Measurements from ENCODE around the gene CERS1. TPM values are rescaled to one million over a fixed set of nuclear protein-coding genes. Genes with fewer than 3 reads are reported as not detected.
"Not testable (repeated sequence)": the region's sequence is repeated elsewhere in the genome, so short reads cannot be mapped to it uniquely, and the experiment has no call there.

Gene CERS1
- total RNA-seq, 2 donors from 2014 or later: 0.21 TPM; not detected in 1

GRCh38 chr19:18904334-18905057, 8.5 kb upstream of the CERS1 start:
- DNase-seq (ENCODE audit: low spot score in 2 of 2) (no peak), ATAC-seq (no peak)
- H3K9me3 Mint-ChIP-seq: no peaks in the 10 kb centered on the region
- peaks cover 0 to under 1% of the 10 kb centered on the region in 2 donors for H3K36me3 Mint-ChIP-seq
- no peak overlapping the region for H3K27ac Mint-ChIP-seq

DNA sequence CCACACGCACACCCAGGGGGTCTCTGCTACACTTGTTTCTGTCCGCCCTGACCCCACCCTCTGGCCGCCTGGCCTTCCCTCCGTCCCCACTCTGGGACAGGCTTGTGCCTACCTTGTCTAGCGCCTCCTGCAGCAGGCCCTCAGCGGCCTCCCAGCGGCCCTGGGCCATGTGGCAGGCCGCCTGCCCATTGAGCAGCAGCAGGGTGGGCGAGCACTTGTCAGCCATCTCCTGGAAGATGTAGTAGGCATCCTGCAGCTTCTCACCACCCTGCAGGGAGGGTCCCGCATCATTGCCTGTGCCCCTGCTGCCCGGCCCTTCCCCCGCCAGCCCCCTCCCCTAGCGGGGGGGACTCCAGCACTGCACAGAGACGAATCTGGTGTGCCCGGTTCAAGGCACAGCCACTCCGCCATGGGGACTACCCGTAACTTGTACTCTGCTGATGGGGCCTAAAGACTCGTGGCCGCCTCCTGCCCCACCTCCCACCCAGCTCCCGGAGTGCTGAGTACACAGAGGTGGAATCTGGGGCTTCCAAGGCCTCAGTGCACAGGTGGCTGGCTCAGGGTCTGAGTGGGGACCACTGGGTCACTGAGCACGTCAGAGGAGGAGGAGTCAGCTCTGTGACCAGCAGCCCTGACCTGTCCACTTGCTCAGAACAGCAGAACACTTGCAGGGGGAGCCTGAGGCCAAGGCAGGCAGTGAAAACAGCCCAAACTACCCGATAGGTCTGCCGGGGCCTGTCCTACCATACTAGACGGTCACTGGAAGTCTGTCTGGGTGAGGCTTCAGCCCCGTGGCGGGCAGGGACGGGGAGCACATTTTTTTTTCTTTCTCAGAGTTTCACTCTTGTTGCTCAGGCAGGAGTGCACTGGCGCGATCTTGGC, 7.4 kb upstream of the CERS1 start:
- ATAC-seq: no peak
- H3K36me3 Mint-ChIP-seq: no peaks in the 10 kb centered on the region

GRCh38 chr19:18902519-18902918, 6.6 kb upstream of the CERS1 start:
- H3K9me3 Mint-ChIP-seq; DNase-seq (ENCODE audit: low spot score in 2 of 2); H3K36me3 Mint-ChIP-seq; ATAC-seq: not testable (repeated sequence)
- peak overlapping the region in 1 of 2 donors; percentile 80 for H3K27ac Mint-ChIP-seq

More for the DNA sequence above, 7.4 kb upstream of the CERS1 start:
- Mint-ChIP-seq H3K27ac (peak overlapping the region in 1 of 2 donors; percentile 37), H3K9me3 (no peaks in the 10 kb centered on the region)
- DNase-seq (ENCODE audit: low spot score in 2 of 2): no peak

DNA sequence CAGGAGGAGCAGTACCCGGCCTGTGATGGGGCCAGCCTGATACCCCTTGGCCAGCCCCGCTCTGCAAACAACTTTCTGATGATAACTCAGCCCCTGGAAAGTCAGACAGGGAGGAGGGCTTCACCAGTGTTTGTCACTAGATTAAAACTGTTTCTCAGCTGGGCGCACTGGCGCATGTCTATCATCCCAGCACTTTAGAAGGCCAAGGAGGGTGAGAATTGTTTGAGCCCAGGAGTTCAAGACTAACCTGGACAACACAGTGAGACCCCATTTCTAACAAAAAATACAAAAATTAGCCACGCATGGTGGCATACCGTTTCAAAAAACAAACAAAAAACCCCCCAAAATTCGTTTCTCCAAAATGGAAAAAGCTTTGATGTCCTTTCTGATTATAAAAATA, 5.5 kb upstream of the CERS1 start:
- Mint-ChIP-seq H3K27ac (no peak overlapping the region), H3K9me3 (no peaks in the 10 kb centered on the region), H3K36me3 (no peaks in the 10 kb centered on the region)
- DNase-seq (ENCODE audit: low spot score in 2 of 2) (no peak), ATAC-seq (no peak)

GRCh38 chr19:18900700-18901481, 4.9 kb upstream of the CERS1 start:
- DNase-seq (ENCODE audit: low spot score in 2 of 2): no peak
- H3K27ac Mint-ChIP-seq: no peak overlapping the region
- H3K9me3 Mint-ChIP-seq: no peaks in the 10 kb centered on the region
- no peak for ATAC-seq
- no peaks in the 10 kb centered on the region for H3K36me3 Mint-ChIP-seq

- no peaks in the 10 kb centered on the region for H3K36me3 Mint-ChIP-seq
- no peaks in the 10 kb centered on the region for H3K9me3 Mint-ChIP-seq
- H3K27ac Mint-ChIP-seq: no peak overlapping the region
- ATAC-seq (no peak), DNase-seq (ENCODE audit: low spot score in 2 of 2) (no peak)
Measured at GRCh38 chr19:18899624-18900560, 3.9 kb upstream of the CERS1 start.

DNA sequence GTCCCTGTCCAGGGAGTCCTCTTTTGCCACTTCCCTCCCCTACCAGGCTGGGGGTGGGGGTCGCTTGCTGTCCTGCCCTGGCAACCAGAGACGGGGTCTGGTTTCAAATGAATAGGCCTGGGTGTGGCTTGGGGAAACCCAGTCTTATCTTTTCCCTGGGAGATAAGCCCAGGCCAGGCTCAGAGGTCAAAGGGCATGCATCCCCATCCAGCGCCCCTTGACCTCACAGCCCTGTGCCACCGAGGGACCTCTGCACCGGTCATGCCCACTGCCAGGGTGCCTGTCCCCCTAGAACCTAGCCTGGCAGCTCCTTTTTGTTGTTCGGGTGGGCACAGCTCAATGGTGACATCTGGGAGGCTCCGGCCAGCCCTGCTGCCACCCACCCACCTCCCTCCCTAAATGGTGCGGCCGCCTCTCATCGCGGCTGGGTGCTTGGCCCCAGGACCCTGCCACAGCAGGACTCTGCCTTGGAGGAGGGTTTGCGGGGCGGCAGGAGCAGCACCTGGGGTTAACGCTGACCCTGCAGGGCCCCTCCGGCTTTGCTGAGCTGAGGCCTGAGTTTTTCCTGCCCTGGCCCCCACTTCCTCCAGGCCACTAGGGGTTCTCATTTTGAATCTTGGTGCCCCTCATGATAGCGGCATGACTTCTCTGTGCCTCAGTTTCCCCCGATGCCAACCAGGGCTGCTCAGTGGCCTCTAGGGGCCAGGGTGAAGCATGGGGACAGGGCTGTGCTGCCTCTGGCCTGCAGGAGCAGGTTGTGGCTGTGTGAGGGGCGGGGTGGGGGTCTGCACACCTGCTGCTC, 2.9 kb upstream of the CERS1 start:
- ATAC-seq (no peak), DNase-seq (ENCODE audit: low spot score in 2 of 2) (no peak)
- Mint-ChIP-seq H3K27ac (no peak overlapping the region), H3K36me3 (no peaks in the 10 kb centered on the region), H3K9me3 (no peaks in the 10 kb centered on the region)

- ATAC-seq (no peak), DNase-seq (ENCODE audit: low spot score in 2 of 2) (no peak)
- no peaks in the 10 kb centered on the region for H3K36me3 Mint-ChIP-seq
- H3K27ac Mint-ChIP-seq: no peak overlapping the region
- H3K9me3 Mint-ChIP-seq: no peaks in the 10 kb centered on the region
Measured at GRCh38 chr19:18898081-18898606, 2.2 kb upstream of the CERS1 start.

DNA sequence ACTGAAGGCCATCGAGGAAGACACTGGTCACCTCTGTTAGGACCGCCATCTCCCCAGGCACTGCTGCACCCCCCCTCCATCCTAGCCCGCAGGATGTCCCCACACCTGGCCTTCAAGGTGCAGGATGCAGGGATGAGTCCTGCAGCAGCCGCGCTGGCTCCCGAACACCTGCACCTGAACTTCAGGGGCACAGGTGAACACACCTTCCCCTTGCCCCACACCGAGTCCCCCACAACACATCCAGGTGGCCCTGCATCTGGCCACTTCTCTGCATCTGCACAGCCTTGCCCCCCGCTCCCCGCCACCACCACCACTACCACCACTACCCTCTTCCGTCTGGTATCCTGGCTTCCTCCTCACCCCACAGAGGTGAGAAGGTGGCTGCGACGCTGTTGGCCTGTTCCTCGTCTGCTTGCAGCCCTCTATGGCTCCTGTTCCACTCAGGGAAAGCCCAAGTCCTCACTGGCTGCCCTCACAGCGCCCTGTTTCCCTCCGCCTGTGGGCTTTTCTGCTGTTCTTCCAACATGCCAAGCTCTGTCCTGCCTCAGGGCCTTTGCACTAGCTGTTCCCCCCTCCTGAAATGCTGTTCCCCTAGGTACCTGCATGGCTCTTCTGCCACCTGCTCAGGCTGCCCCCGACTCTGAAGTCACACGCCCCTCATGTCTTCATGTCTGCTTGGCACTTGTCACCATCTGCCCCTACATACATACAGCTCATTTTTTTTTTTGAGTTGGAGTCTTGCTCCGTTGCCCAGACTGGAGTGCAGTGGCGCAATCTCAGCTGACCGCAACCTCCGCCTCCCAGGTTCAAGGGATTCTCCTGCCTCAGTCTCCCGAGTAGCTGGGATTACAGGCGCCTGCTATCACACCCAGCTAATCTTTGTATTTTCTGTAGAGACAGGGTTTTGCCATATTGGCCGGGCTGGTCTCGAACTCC, 1.4 kb upstream of the CERS1 start:
- ATAC-seq: no peak
- DNase-seq (ENCODE audit: low spot score in 2 of 2): no peak
- Mint-ChIP-seq H3K27ac (no peak overlapping the region), H3K9me3 (no peaks in the 10 kb centered on the region), H3K36me3 (no peaks in the 10 kb centered on the region)

DNA sequence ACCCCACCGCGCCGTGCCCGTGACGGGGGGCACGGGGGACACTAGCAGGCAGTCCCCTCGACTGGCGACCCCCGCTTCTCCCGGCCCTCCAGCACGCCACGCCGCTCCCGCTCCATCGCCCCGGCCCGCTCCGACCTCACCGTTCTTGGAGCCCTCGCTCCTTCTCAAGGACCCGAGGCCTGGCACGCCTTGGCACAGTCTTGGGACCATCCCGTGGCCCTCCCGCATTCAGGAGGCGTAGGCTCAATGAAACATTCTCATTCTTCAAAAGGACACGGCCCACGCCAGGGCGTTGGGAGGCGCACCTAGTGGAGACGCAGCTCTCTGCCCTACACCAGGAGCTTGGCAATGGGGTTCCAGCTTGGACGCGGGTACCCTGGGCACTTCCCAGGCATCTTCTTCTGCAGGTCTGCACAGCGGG, 473 bp upstream of the CERS1 start:
- ATAC-seq (no peak), DNase-seq (ENCODE audit: low spot score in 2 of 2) (no peak)
- H3K27ac Mint-ChIP-seq: no peak overlapping the region
- H3K36me3 Mint-ChIP-seq: no peaks in the 10 kb centered on the region
- H3K9me3 Mint-ChIP-seq: no peaks in the 10 kb centered on the region

GRCh38 chr19:18895038-18895823, 727 bp downstream of the CERS1 start:
- ATAC-seq (peak; percentile 14 to 30), DNase-seq (ENCODE audit: low spot score in 2 of 2) (no peak)
- Mint-ChIP-seq H3K9me3 (no peaks in the 10 kb centered on the region), H3K27ac (no peak overlapping the region), H3K36me3 (no peaks in the 10 kb centered on the region)

GRCh38 chr19:18894254-18895037, 1.5 kb downstream of the CERS1 start:
- ATAC-seq: no peak
- no peaks in the 10 kb centered on the region for H3K36me3 Mint-ChIP-seq
- no peaks in the 10 kb centered on the region for H3K9me3 Mint-ChIP-seq
- H3K27ac Mint-ChIP-seq: no peak overlapping the region
- no peak for DNase-seq (ENCODE audit: low spot score in 2 of 2)

Measured in activated naive CD4-positive, alpha-beta T cell treated with anti-CD3 and anti-CD28 coated beads, Interleukin-2, amount 50 U/mL, for 72 hours (primary cell).